Mesendoderm (in vitro differentiated cells): ENCODE measurements around the gene RAB9B.

Experiments
- DNase-seq: peaks from one replicate; pipeline ENCODE4 v3.0.0; 2013
- H2AK5ac ChIP-seq: 2 replicates; pipeline ENCODE4 v1.6.1; 2013; ENCODE audit warnings: low read length, inconsistent platforms
- H2BK120ac ChIP-seq: 2 replicates; pipeline ENCODE4 v1.6.1; 2013; ENCODE audit warnings: low read depth, mild to moderate bottlenecking, low read length, moderate library complexity, mixed read lengths
- H2BK15ac ChIP-seq: replicated peaks from 2 replicates; pipeline ENCODE4 v1.6.1; 2013; ENCODE audit warnings: low read depth, mild to moderate bottlenecking, moderate library complexity
- H2BK5ac ChIP-seq: 2 replicates; pipeline ENCODE4 v1.6.1; 2013; ENCODE audit warnings: low read length, inconsistent platforms
- H3K18ac ChIP-seq: 2 replicates; pipeline ENCODE4 v1.6.1; 2013; ENCODE audit warnings: mild to moderate bottlenecking, low read length, mixed read lengths
- H3K23ac ChIP-seq: one replicate; pipeline ENCODE4 v1.6.1; 2013; ENCODE audit warnings: low read length
- H3K27ac ChIP-seq: 2 replicates; pipeline ENCODE4 v1.5.1; 2013; ENCODE audit warnings: low read depth, mild to moderate bottlenecking, inconsistent platforms, low read length, moderate library complexity
- H3K27me3 ChIP-seq: 2 replicates; pipeline ENCODE4 v1.6.1; 2013; ENCODE audit warnings: low read length, control low read depth, mild to moderate bottlenecking, inconsistent platforms; ENCODE audit not compliant: insufficient read depth, poor library complexity
- H3K36me3 ChIP-seq: 2 replicates; pipeline ENCODE4 v1.6.1; 2013; ENCODE audit warnings: low read length, inconsistent platforms; ENCODE audit not compliant: control insufficient read depth, insufficient read depth
- H3K4ac ChIP-seq: one replicate; pipeline ENCODE4 v1.6.1; 2013; ENCODE audit warnings: low read depth, mild to moderate bottlenecking, low read length, moderate library complexity
- H3K4me1 ChIP-seq: 2 replicates; pipeline ENCODE4 v1.6.1; 2013; ENCODE audit warnings: low read depth, low read length, inconsistent platforms; ENCODE audit not compliant: control insufficient read depth
- H3K4me2 ChIP-seq: 2 replicates; pipeline ENCODE4 v1.6.1; 2013; ENCODE audit warnings: low read length
- H3K4me3 ChIP-seq: 2 replicates; pipeline ENCODE4 v1.5.1; 2013; ENCODE audit warnings: mild to moderate bottlenecking, low read length
- H3K56ac ChIP-seq: one replicate; pipeline ENCODE4 v1.6.1; 2013; ENCODE audit warnings: low read length
- H3K79me1 ChIP-seq: 2 replicates; pipeline ENCODE4 v1.6.1; 2013; ENCODE audit warnings: low read length, inconsistent platforms
- H3K79me2 ChIP-seq: 2 replicates; pipeline ENCODE4 v1.6.1; 2013; ENCODE audit warnings: mild to moderate bottlenecking, low read length; ENCODE audit not compliant: control insufficient read depth, insufficient read depth
- H3K9ac ChIP-seq: 2 replicates; pipeline ENCODE4 v1.6.1; 2013; ENCODE audit warnings: low read length, inconsistent platforms
- H4K5ac ChIP-seq: one replicate; pipeline ENCODE4 v1.6.1; 2013; ENCODE audit warnings: low read length
- H4K8ac ChIP-seq: one replicate; pipeline ENCODE4 v1.6.1; 2013; ENCODE audit warnings: low read depth, mild to moderate bottlenecking, control low read depth, low read length, moderate library complexity
- WGBS: extraction: QIAGEN DNeasy Blood & Tissue Kit; methylation state at CpG from one replicate; pipeline ENCODE4 v1.1.7; 2013; ENCODE audit warnings: low lambda C conversion rate, missing lambda C conversion rate; ENCODE audit not compliant: insufficient coverage; ENCODE audit errors: extremely low coverage; 5-methylcytosine and 5-hydroxymethylcytosine counted together

Gene RAB9B

DNA sequence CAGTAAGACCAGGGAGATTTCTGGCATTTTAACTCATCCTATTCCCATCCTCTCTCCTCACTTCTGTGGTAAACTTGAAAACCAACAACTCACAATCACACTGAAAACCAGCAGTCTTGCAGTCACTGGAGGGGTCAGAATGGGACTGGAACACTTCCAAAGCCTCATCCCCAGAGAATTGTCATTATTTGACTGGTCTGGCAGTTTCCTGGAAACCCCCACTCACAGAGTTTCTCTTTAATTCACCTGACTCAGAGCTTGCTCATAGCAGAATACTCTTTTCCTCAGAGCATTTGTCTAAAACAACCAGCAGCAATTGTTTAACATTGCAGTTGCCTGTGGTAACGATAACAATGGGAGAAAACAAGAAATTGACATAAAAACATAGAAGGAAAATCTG is 7.3 kb upstream of the RAB9B start:
- Histone ChIP-seq H3K27ac (no peak overlapping the region), H3K18ac (no peak overlapping the region), H3K56ac (no peak overlapping the region), H3K4me1 (no peaks in the 10 kb centered on the region), H3K27me3 (no peaks in the 10 kb centered on the region), H3K79me2 (no peaks in the 10 kb centered on the region), H3K79me1 (no peaks in the 10 kb centered on the region), H3K36me3 (no peaks in the 10 kb centered on the region), H3K23ac (no peak overlapping the region), H3K4ac (no peak overlapping the region), H3K9ac (no peak overlapping the region), H3K4me2 (no peak overlapping the region), H2BK5ac (no peak overlapping the region), H4K5ac (no peak overlapping the region), H4K8ac (no peak overlapping the region), H3K4me3 (no peak overlapping the region), H2BK120ac (no peak overlapping the region), H2AK5ac (no peak overlapping the region), H2BK15ac (no peak overlapping the region)
- no CpG with 5 or more reads among the region's 1 CpG for WGBS
- no peak for DNase-seq

GRCh38 chrX:103831342-103831802 is 685 bp downstream of the RAB9B start:
- Histone ChIP-seq H3K4me2 (no peak overlapping the region), H3K4me3 (no peak overlapping the region), H3K36me3 (no peaks in the 10 kb centered on the region), H3K27me3 (no peaks in the 10 kb centered on the region), H2BK5ac (no peak overlapping the region), H4K5ac (no peak overlapping the region), H4K8ac (no peak overlapping the region), H3K27ac (no peak overlapping the region), H3K79me2 (no peaks in the 10 kb centered on the region), H3K4ac (no peak overlapping the region), H3K23ac (no peak overlapping the region), H2BK15ac (no peak overlapping the region), H3K9ac (no peak overlapping the region), H3K4me1 (no peaks in the 10 kb centered on the region), H2BK120ac (no peak overlapping the region), H3K18ac (no peak overlapping the region), H3K56ac (no peak overlapping the region), H3K79me1 (no peaks in the 10 kb centered on the region), H2AK5ac (no peak overlapping the region)
- WGBS: no CpG with 5 or more reads among the region's 11 CpGs
- no peak for DNase-seq

GRCh38 chrX:103830848-103831247 is 1.2 kb downstream of the RAB9B start:
- H3K79me2 ChIP-seq: no peaks in the 10 kb centered on the region

GRCh38 chrX:103828529-103828928 is 3.5 kb downstream of the RAB9B start:
- H3K56ac ChIP-seq: no peak overlapping the region
- H3K79me1 ChIP-seq: no peaks in the 10 kb centered on the region
- no peak overlapping the region for H2AK5ac ChIP-seq
- no peak overlapping the region for H3K4me3 ChIP-seq
- H3K4me1 ChIP-seq: no peaks in the 10 kb centered on the region
- no peaks in the 10 kb centered on the region for H3K27me3 ChIP-seq
- no CpG with 5 or more reads among the region's 2 CpGs for WGBS
- H3K4me2 ChIP-seq: no peak overlapping the region
- H2BK5ac ChIP-seq: no peak overlapping the region
- H3K23ac ChIP-seq: no peak overlapping the region
- no peak overlapping the region for H2BK15ac ChIP-seq
- no peak overlapping the region for H3K4ac ChIP-seq
- H3K36me3 ChIP-seq: no peaks in the 10 kb centered on the region
- no peaks in the 10 kb centered on the region for H3K79me2 ChIP-seq
- H3K27ac ChIP-seq: no peak overlapping the region
- no peak overlapping the region for H3K18ac ChIP-seq
- no peak for DNase-seq
- H4K5ac ChIP-seq: no peak overlapping the region
- no peak overlapping the region for H2BK120ac ChIP-seq
- H3K9ac ChIP-seq: no peak overlapping the region
- no peak overlapping the region for H4K8ac ChIP-seq

More at GRCh38 chrX:103830848-103831247, 1.2 kb downstream of the RAB9B start:
- Histone ChIP-seq H3K23ac (no peak overlapping the region), H3K4me1 (no peaks in the 10 kb centered on the region), H3K4me2 (no peak overlapping the region), H3K36me3 (no peaks in the 10 kb centered on the region), H3K27ac (no peak overlapping the region), H3K56ac (no peak overlapping the region), H4K5ac (no peak overlapping the region), H3K4ac (no peak overlapping the region), H3K79me1 (no peaks in the 10 kb centered on the region), H4K8ac (no peak overlapping the region), H3K18ac (no peak overlapping the region), H3K9ac (no peak overlapping the region), H2BK120ac (no peak overlapping the region), H2AK5ac (no peak overlapping the region), H3K27me3 (no peaks in the 10 kb centered on the region), H3K4me3 (no peak overlapping the region), H2BK15ac (no peak overlapping the region), H2BK5ac (no peak overlapping the region)
- DNase-seq: no peak
- WGBS: no CpG with 5 or more reads among the region's 7 CpGs

- WGBS: no CpG with 5 or more reads among the region's 1 CpG
- Histone ChIP-seq H3K4me3 (no peak overlapping the region), H4K5ac (no peak overlapping the region), H3K9ac (no peak overlapping the region), H2BK120ac (no peak overlapping the region), H2AK5ac (no peak overlapping the region), H3K79me2 (no peaks in the 10 kb centered on the region), H3K27ac (no peak overlapping the region), H4K8ac (no peak overlapping the region), H3K27me3 (no peaks in the 10 kb centered on the region), H3K4ac (no peak overlapping the region), H3K4me2 (no peak overlapping the region), H3K36me3 (no peaks in the 10 kb centered on the region), H2BK5ac (no peak overlapping the region), H2BK15ac (no peak overlapping the region), H3K18ac (no peak overlapping the region), H3K56ac (no peak overlapping the region), H3K23ac (no peak overlapping the region), H3K79me1 (no peaks in the 10 kb centered on the region), H3K4me1 (no peaks in the 10 kb centered on the region)
- no peak for DNase-seq
These were observed 6.2 kb downstream of the RAB9B start for GRCh38 chrX:103825881-103826280.

DNA sequence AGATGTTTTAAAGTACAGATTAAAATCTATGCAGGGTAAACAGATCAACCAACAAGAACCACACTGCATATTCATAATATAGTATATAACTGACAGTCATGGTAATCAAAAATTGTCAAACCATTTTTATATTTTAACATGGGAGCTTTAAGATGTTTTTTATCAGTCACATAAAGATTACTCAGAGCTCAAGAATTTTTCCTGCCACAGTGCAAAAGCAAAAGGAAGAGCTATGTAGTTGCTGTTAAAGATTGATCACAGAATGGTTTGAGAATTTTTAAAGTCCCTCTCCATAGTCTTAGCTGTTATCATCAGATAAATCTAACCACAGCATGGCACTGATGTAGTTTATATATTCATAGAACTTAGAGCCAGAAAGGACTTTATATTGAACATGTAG is 8.5 kb downstream of the RAB9B start:
- Histone ChIP-seq H3K18ac (no peak overlapping the region), H3K9ac (no peak overlapping the region), H4K5ac (no peak overlapping the region), H3K4me3 (no peak overlapping the region), H3K4ac (no peak overlapping the region), H2BK120ac (no peak overlapping the region), H3K23ac (no peak overlapping the region), H3K36me3 (no peaks in the 10 kb centered on the region), H3K4me2 (no peak overlapping the region), H3K27ac (no peak overlapping the region), H3K4me1 (no peaks in the 10 kb centered on the region), H2AK5ac (no peak overlapping the region), H3K79me2 (no peaks in the 10 kb centered on the region), H3K27me3 (no peaks in the 10 kb centered on the region), H2BK5ac (no peak overlapping the region), H4K8ac (no peak overlapping the region), H3K79me1 (no peaks in the 10 kb centered on the region), H2BK15ac (no peak overlapping the region), H3K56ac (no peak overlapping the region)
- no peak for DNase-seq
